Naive thymus-derived CD4-positive, alpha-beta T cell (primary cell): ENCODE results near the gene SPRR3. TPM values are rescaled to one million over a fixed set of nuclear protein-coding genes. Genes with fewer than 3 reads are reported as not detected.

Experiments used
- ATAC-seq: fragments of 150-1000 bp; cut with Tn5 transposase; 2 replicates; pipeline ENCODE4 v1.10.0; 2021; ENCODE audit warnings: mild to moderate bottlenecking, moderate library complexity
- CTCF ChIA-PET: fragments of 350-600 bp; sonication (Branson Sonifier 250); formaldehyde crosslinking; loops from one replicate; lab custom pipeline; 2021; ENCODE audit warnings: antibody characterized with exemption; lab: Charles Lee
- POLR2A ChIA-PET: fragments of 350-600 bp; sonication (Branson Sonifier 250); formaldehyde crosslinking; loops from one replicate; lab custom pipeline; 2021; ENCODE audit warnings: antibody characterized with exemption, inconsistent platforms; lab: Charles Lee
- DNase-seq, 9 donors: peaks; one replicate each; pipeline versions ENCODE4 v3.0.0 to v3.0.0-alpha.2; 2020 to 2022; ENCODE audit warnings: mixed read lengths in 1 of 9
- H3K27ac ChIP-seq: one replicate; pipeline ENCODE4 v1.7.0; 2013; ENCODE audit warnings: mild to moderate bottlenecking, low read depth, low read length, moderate library complexity
- H3K27me3 ChIP-seq, 2 donors: one replicate each; pipeline ENCODE4 v1.7.0; 2013; ENCODE audit warnings: low read length in 2 of 2, mild to moderate bottlenecking in 2 of 2, moderate library complexity in 2 of 2; ENCODE audit not compliant: control insufficient read depth in 2 of 2, insufficient read depth in 2 of 2
- H3K36me3 ChIP-seq, 3 experiments: 1 replicate in 2 of 3; 2 replicates in 1 of 3; pipeline ENCODE4 v1.7.0; 2013; ENCODE audit warnings: low read length in 3 of 3, mild to moderate bottlenecking in 3 of 3, moderate library complexity in 1 of 3; ENCODE audit not compliant: insufficient read depth in 3 of 3, control insufficient read depth in 2 of 3
- H3K4me1 ChIP-seq, 2 donors: one replicate each; pipeline ENCODE4 v1.7.0; 2013; ENCODE audit warnings: low read length in 2 of 2, mild to moderate bottlenecking in 2 of 2, moderate library complexity in 1 of 2; ENCODE audit not compliant: control insufficient read depth in 2 of 2, insufficient read depth in 2 of 2
- H3K4me3 ChIP-seq: 2 replicates; pipeline ENCODE4 v1.7.0; 2013; ENCODE audit warnings: mild to moderate bottlenecking, low read length
- H3K9me3 ChIP-seq, 3 experiments: 1 replicate in 2 of 3; 2 replicates in 1 of 3; pipeline ENCODE4 v1.7.0; 2013; ENCODE audit warnings: low read length in 3 of 3; ENCODE audit not compliant: control insufficient read depth in 2 of 3
- H3K27ac Mint-ChIP-seq, 9 donors: one replicate each; pipeline ENCODE4 v1.8.0; 2020 to 2022; ENCODE audit warnings: mixed read lengths in 9 of 9, mild to moderate bottlenecking in 8 of 9, moderate library complexity in 5 of 9, inconsistent platforms in 2 of 9
- H3K27me3 Mint-ChIP-seq, 5 donors: one replicate each; pipeline ENCODE4 v1.8.0; 2021 to 2022; ENCODE audit warnings: mixed read lengths in 5 of 5, mild to moderate bottlenecking in 1 of 5
- H3K36me3 Mint-ChIP-seq, 5 donors: one replicate each; pipeline ENCODE4 v1.8.0; 2020 to 2022; ENCODE audit warnings: mixed read lengths in 5 of 5, mild to moderate bottlenecking in 3 of 5, inconsistent platforms in 1 of 5
- H3K4me1 Mint-ChIP-seq, 7 donors: one replicate each; pipeline ENCODE4 v1.8.0; 2020 to 2022; ENCODE audit warnings: mixed read lengths in 7 of 7, mild to moderate bottlenecking in 3 of 7, inconsistent platforms in 1 of 7
- H3K4me3 Mint-ChIP-seq, 10 donors: one replicate each; pipeline ENCODE4 v1.8.0; 2020 to 2022; ENCODE audit warnings: mild to moderate bottlenecking in 10 of 10, mixed read lengths in 10 of 10, moderate library complexity in 6 of 10, inconsistent platforms in 2 of 10
- H3K9me3 Mint-ChIP-seq, 11 donors: one replicate each; pipeline ENCODE4 v1.8.0; 2020 to 2022; ENCODE audit warnings: mixed read lengths in 11 of 11, mild to moderate bottlenecking in 4 of 11, inconsistent platforms in 1 of 11, moderate library complexity in 1 of 11
- intact Hi-C, 2 donors: fragments of 100-400 bp; cut with micrococcal nuclease; formaldehyde crosslinking; loops; one replicate each; pipeline ENCODE4 v1.15.1; 2023
- polyA plus RNA-seq, 2 donors: library from polyadenylated mRNA; unstranded; fragments of 300-500 nt; fragmentation: Illumina TruSeq; gene quantifications; one replicate each; pipeline ENCODE4 v1.2.3, GENCODE V29; 2021
- total RNA-seq, 6 experiments: library from RNA in 5 of 6; stranded (reverse) in 5 of 6; gene quantifications; 1 replicate in 5 of 6; 2 replicates in 1 of 6; pipeline ENCODE4 v1.2.3 and lab custom pipeline; 2021 to 2026

Gene SPRR3
- total and polyA plus RNA-seq, 7 experiments from 2014 or later: not detected

GRCh38 chr1:153035211-153035610 lies 33.7 kb downstream of the SPRR3 start:
- Histone ChIP-seq H3K27ac (no peak overlapping the region), H3K36me3 (no peaks in the 10 kb centered on the region), H3K9me3 (no peaks in the 10 kb centered on the region), H3K27me3 (no peaks in the 10 kb centered on the region), H3K4me3 (no peak overlapping the region), H3K4me1 (no peaks in the 10 kb centered on the region)
- peaks cover 0 to 4% (median 0%) of the 10 kb centered on the region in 11 donors for H3K9me3 Mint-ChIP-seq
- H3K36me3 Mint-ChIP-seq: no peaks in the 10 kb centered on the region
- CTCF ChIA-PET: no interaction called here
- H3K4me1 Mint-ChIP-seq: no peaks in the 10 kb centered on the region
- H3K27me3 Mint-ChIP-seq: peaks cover 7 to 40% (median 38%) of the 10 kb centered on the region in 5 donors
- no peak overlapping the region for H3K27ac Mint-ChIP-seq
- DNase-seq (no peak), ATAC-seq (no peak)
- intact Hi-C loops: no loop called here
- H3K4me3 Mint-ChIP-seq: no peak overlapping the region
- POLR2A ChIA-PET: no interaction called here

- Histone ChIP-seq H3K27me3 (no peaks in the 10 kb centered on the region), H3K36me3 (no peaks in the 10 kb centered on the region), H3K4me1 (no peaks in the 10 kb centered on the region), H3K9me3 (no peaks in the 10 kb centered on the region), H3K27ac (no peak within 1 kb of the TSS), H3K4me3 (no peak within 1 kb of the TSS)
- CTCF ChIA-PET: no interaction called here
- intact Hi-C loops: no loop called here
- no peaks in the 10 kb centered on the region for H3K36me3 Mint-ChIP-seq
- H3K4me3 Mint-ChIP-seq: no peak within 1 kb of the TSS
- H3K27ac Mint-ChIP-seq: no peak within 1 kb of the TSS
- peaks cover 24 to 61% (median 51%) of the 10 kb centered on the region in 5 donors for H3K27me3 Mint-ChIP-seq
- H3K4me1 Mint-ChIP-seq: no peaks in the 10 kb centered on the region
- H3K9me3 Mint-ChIP-seq: peaks cover 0 to 4% (median 0%) of the 10 kb centered on the region in 11 donors
- POLR2A ChIA-PET: no interaction called here
- ATAC-seq: no peak
- DNase-seq: no peak
Observed at GRCh38 chr1:153040950-153041631, 39.5 kb downstream of the SPRR3 start, which contains the start of gene SPRR2D. Gene SPRR2D, minus strand, starts transcription at chr1:153041120. Its CDS starts 774 bp downstream, at chr1:153040346.

GRCh38 chr1:153049211-153049610 lies 47.7 kb downstream of the SPRR3 start:
- no peak overlapping the region for H3K4me3 ChIP-seq
- no peaks in the 10 kb centered on the region for H3K4me1 ChIP-seq
- ChIA-PET POLR2A (no interaction called here), CTCF (no interaction called here)
- Mint-ChIP-seq H3K36me3 (no peaks in the 10 kb centered on the region), H3K4me1 (no peaks in the 10 kb centered on the region), H3K27ac (no peak overlapping the region), H3K9me3 (peaks cover 0 to 16% (median 1%) of the 10 kb centered on the region in 11 donors), H3K4me3 (no peak overlapping the region), H3K27me3 (peaks cover 24 to 63% (median 55%) of the 10 kb centered on the region in 5 donors)
- ATAC-seq (no peak), DNase-seq (no peak)
- H3K27me3 ChIP-seq: no peaks in the 10 kb centered on the region
- H3K27ac ChIP-seq: no peak overlapping the region
- no peaks in the 10 kb centered on the region for H3K36me3 ChIP-seq
- H3K9me3 ChIP-seq: no peaks in the 10 kb centered on the region
- intact Hi-C loops: no loop called here

Other genes starting within 250 kb of the SPRR3 start
- not detected for gene KPRP, start 243.7 kb upstream of the SPRR3 start, total RNA-seq
- not detected for gene KPRP, start 243.7 kb upstream of the SPRR3 start, polyA plus RNA-seq
- gene LCE1F, start 226.6 kb upstream of the SPRR3 start, total RNA-seq: not detected
- not detected for gene LCE1F, start 226.6 kb upstream of the SPRR3 start, polyA plus RNA-seq
- gene LCE1E, start 215.5 kb upstream of the SPRR3 start, total RNA-seq: not detected
- not detected for gene LCE1E, start 215.5 kb upstream of the SPRR3 start, polyA plus RNA-seq
- gene LCE1D, start 205.0 kb upstream of the SPRR3 start, total RNA-seq: not detected
- gene LCE1D, start 205.0 kb upstream of the SPRR3 start, polyA plus RNA-seq: not detected
- gene LCE1C, start 195.1 kb upstream of the SPRR3 start, total RNA-seq: not detected
- gene LCE1C, start 195.1 kb upstream of the SPRR3 start, polyA plus RNA-seq: not detected
- not detected for gene LCE1B, start 189.8 kb upstream of the SPRR3 start, total RNA-seq
- not detected for gene LCE1B, start 189.8 kb upstream of the SPRR3 start, polyA plus RNA-seq
- gene LCE1A, start 174.3 kb upstream of the SPRR3 start, total RNA-seq: not detected
- gene LCE1A, start 174.3 kb upstream of the SPRR3 start, polyA plus RNA-seq: not detected
- gene LCE6A, start 158.9 kb upstream of the SPRR3 start, total RNA-seq: not detected
- gene LCE6A, start 158.9 kb upstream of the SPRR3 start, polyA plus RNA-seq: not detected
- gene LCE7A, start 141.8 kb upstream of the SPRR3 start, total RNA-seq: not detected
- gene LCE7A, start 141.8 kb upstream of the SPRR3 start, polyA plus RNA-seq: not detected
- not detected for gene SMCP, start 123.4 kb upstream of the SPRR3 start, total RNA-seq
- not detected for gene SMCP, start 123.4 kb upstream of the SPRR3 start, polyA plus RNA-seq
- gene IVL, start 93.2 kb upstream of the SPRR3 start, total RNA-seq: not detected
- gene IVL, start 93.2 kb upstream of the SPRR3 start, polyA plus RNA-seq: not detected
- gene SPRR5, start 54.5 kb upstream of the SPRR3 start, total RNA-seq: not detected
- gene SPRR5, start 54.5 kb upstream of the SPRR3 start, polyA plus RNA-seq: not detected
- gene SPRR4, start 31.1 kb upstream of the SPRR3 start, total RNA-seq: not detected
- not detected for gene SPRR4, start 31.1 kb upstream of the SPRR3 start, polyA plus RNA-seq
- not detected for gene SPRR1A, start 17.7 kb upstream of the SPRR3 start, total RNA-seq
- not detected for gene SPRR1A, start 17.7 kb upstream of the SPRR3 start, polyA plus RNA-seq
- gene SPRR1B, start 29.5 kb downstream of the SPRR3 start, total RNA-seq: not detected
- gene SPRR1B, start 29.5 kb downstream of the SPRR3 start, polyA plus RNA-seq: not detected
- not detected for gene SPRR2D, start 39.4 kb downstream of the SPRR3 start, total RNA-seq
- gene SPRR2D, start 39.4 kb downstream of the SPRR3 start, polyA plus RNA-seq: not detected
- not detected for gene SPRR2A, start 55.8 kb downstream of the SPRR3 start, total RNA-seq
- gene SPRR2A, start 55.8 kb downstream of the SPRR3 start, polyA plus RNA-seq: not detected
- gene SPRR2B, start 69.9 kb downstream of the SPRR3 start, total RNA-seq: not detected
- gene SPRR2B, start 69.9 kb downstream of the SPRR3 start, polyA plus RNA-seq: not detected
- not detected for gene SPRR2E, start 92.8 kb downstream of the SPRR3 start, total RNA-seq
- gene SPRR2E, start 92.8 kb downstream of the SPRR3 start, polyA plus RNA-seq: not detected
- gene SPRR2F, start 111.8 kb downstream of the SPRR3 start, total RNA-seq: not detected
- gene SPRR2F, start 111.8 kb downstream of the SPRR3 start, polyA plus RNA-seq: not detected
- gene SPRR2G, start 149.1 kb downstream of the SPRR3 start, total RNA-seq: not detected
- not detected for gene SPRR2G, start 149.1 kb downstream of the SPRR3 start, polyA plus RNA-seq
- gene LELP1, start 201.7 kb downstream of the SPRR3 start, total RNA-seq: not detected
- gene LELP1, start 201.7 kb downstream of the SPRR3 start, polyA plus RNA-seq: not detected
- not detected for gene PRR9, start 215.8 kb downstream of the SPRR3 start, total RNA-seq
- not detected for gene PRR9, start 215.8 kb downstream of the SPRR3 start, polyA plus RNA-seq